Right atrium auricular region (tissue), 2 donors: ENCODE data around the gene IKZF1. TPM values are rescaled to one million over a fixed set of nuclear protein-coding genes. Genes with fewer than 3 reads are reported as not detected.

Source experiments
- DNase-seq: peaks from one replicate; pipeline ENCODE4 v3.0.0-alpha.2; 2019; ENCODE audit warnings: low spot score
- H3K27ac ChIP-seq, 2 donors: fragments of 200-600 bp; sonication (generic); 1 replicate in 1 of 2; 2 replicates in 1 of 2; pipeline ENCODE4 v1.5.1; 2016 to 2019
- H3K27me3 ChIP-seq, 2 donors: fragments of 200-600 bp; sonication (generic); one replicate each; pipeline versions ENCODE4 v1.5.1 to v1.6.0; 2017 to 2019
- H3K36me3 ChIP-seq: fragments of 200-600 bp; sonication (generic); one replicate; pipeline ENCODE4 v1.5.1; 2016
- H3K4me1 ChIP-seq, 2 donors: fragments of 200-600 bp; sonication (generic); one replicate each; pipeline versions ENCODE4 v1.5.1 to v1.6.0; 2017 to 2019
- H3K4me3 ChIP-seq, 2 donors: fragments of 200-600 bp; sonication (generic); 1 replicate in 1 of 2; 2 replicates in 1 of 2; pipeline ENCODE4 v1.5.1; 2017 to 2019; ENCODE audit warnings: mild to moderate bottlenecking in 1 of 2, moderate library complexity in 1 of 2
- H3K9me3 ChIP-seq, 2 donors: fragments of 200-600 bp; sonication (generic); one replicate each; pipeline ENCODE4 v1.5.1; 2019
- total RNA-seq, 2 donors: library from RNA; depleted of rRNA; stranded (reverse); fragments of >200 nt; gene quantifications; one replicate each; pipeline ENCODE4 v1.1.0, GENCODE V29; 2016
- TF ChIP-seq, protein P1 (sequence below), 2 donors: fragments of 200-600 bp; sonication (generic); IDR thresholded peaks; one replicate each; pipeline ENCODE4 v1.5.1; 2019; ENCODE audit warnings: antibody characterized with exemption in 2 of 2

Gene IKZF1
- total RNA-seq, 2 donors from 2014 or later = 1.7 to 9.7 TPM

DNA sequence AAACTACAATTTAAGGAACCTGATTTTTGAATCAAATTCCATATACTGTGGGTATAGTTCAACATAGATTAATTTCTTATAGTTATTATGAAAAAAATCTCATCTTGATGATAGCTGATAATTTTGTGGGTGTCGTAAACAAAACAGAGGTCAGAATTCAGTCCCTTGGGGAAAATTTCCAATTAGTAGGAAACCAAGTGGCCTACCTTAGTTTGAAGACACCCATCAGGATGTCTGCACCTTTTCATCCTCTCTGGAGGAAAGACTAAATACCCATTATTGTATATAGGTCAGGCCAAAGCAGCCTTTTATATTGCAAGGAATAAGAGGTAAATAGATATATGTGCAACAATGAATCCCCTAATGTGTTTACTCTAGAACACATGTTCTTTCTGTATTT is 6.4 kb downstream of the IKZF1 start:
- Histone ChIP-seq H3K4me1 (no peaks in the 10 kb centered on the region), H3K27me3 (no peaks in the 10 kb centered on the region)

DNA sequence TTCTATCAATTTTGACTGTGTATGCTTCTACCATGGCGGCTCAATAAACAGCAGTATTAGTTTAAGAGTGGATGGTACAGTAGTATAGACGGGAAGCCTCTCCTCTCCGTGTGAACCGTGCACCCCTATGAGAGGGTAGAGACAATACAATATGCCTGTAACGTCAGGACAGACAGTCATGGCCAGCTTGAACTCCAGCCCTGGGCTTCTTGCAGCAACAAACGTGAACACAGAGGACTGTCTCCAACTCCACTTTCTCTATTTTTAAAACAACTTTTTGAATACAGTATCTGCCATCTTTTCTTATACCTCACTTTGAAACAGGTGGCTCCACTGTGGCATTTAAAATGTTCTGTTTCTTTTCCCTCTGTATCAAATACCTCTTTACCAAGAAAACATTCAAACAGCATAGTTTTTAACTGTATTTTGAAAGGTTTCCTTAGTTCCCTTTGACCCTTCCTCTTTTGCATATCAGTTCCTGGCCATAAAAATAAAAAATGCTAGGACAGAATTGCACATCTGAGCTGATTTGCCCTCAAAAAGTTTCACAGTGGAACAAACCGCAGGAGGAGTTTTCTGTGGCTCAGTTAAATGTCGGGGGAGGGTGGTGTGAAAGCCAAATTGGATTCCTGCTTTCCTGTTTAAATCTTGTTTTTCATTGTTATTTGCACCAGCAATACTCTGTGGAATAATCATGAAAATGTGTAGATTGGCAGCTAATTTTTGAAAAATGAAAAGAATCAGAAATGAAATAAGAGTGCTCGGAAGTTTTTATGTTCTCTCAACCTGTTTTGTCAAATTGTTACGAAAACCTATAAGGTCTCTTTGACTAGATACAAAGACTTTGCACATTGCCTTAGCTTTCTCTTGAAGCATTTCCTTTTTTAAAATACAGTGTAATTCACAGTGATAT is 8.0 kb downstream of the IKZF1 start:
- H3K27ac ChIP-seq = no peak overlapping the region
- no peak overlapping the region for H3K4me3 ChIP-seq

More for the DNA sequence above, 6.4 kb downstream of the IKZF1 start:
- no peak overlapping the region for H3K27ac ChIP-seq
- no peak for DNase-seq
- no peak overlapping the region for H3K4me3 ChIP-seq
- no peaks in the 10 kb centered on the region for H3K9me3 ChIP-seq
- no peaks in the 10 kb centered on the region for H3K36me3 ChIP-seq
- TF ChIP-seq, protein P1, sequence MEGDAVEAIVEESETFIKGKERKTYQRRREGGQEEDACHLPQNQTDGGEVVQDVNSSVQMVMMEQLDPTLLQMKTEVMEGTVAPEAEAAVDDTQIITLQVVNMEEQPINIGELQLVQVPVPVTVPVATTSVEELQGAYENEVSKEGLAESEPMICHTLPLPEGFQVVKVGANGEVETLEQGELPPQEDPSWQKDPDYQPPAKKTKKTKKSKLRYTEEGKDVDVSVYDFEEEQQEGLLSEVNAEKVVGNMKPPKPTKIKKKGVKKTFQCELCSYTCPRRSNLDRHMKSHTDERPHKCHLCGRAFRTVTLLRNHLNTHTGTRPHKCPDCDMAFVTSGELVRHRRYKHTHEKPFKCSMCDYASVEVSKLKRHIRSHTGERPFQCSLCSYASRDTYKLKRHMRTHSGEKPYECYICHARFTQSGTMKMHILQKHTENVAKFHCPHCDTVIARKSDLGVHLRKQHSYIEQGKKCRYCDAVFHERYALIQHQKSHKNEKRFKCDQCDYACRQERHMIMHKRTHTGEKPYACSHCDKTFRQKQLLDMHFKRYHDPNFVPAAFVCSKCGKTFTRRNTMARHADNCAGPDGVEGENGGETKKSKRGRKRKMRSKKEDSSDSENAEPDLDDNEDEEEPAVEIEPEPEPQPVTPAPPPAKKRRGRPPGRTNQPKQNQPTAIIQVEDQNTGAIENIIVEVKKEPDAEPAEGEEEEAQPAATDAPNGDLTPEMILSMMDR (IDR thresholded peaks at IDR 0.05) = no peak

DNA sequence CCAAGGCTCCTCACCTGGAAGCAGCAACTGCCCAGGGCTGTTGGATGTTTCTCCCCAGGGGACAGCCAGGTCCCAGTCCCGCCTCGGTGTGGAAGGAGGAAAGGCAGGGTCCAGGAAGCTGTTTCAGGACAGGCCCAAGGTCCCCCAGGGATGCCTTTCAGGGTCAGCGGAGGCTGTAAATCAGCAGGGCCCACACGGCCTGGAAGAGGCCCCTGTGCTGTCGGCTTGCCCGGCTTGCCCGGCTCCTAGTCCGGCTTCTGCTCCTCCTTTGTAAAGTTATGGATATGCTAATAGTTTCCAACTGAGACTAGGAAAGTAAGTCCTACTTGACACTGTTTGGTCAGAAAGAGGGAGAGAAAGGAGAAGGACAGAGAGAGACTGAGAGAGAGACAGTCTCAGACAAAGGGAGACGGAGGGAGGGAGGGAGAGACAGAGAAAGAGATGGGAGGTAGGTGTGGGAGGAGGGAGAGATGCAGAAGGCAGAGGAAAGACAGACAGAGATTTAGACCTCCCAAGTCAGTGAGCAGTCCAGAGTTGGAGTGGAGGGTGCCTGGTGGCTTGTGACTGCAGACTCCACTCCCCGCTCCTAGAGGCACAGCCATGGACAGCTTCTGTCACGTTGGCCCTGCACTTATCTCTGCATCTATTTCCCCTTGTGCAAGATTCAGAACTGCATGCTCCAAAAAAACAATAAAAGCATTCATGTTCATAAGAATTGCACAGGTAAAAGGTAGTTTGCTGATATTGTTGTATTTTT is 10.5 kb downstream of the IKZF1 start:
- TF ChIP-seq, protein P1 (IDR thresholded peaks at IDR 0.05) = no peak
- no peak for DNase-seq
- Histone ChIP-seq H3K4me3 (no peak overlapping the region), H3K4me1 (no peaks in the 10 kb centered on the region), H3K27me3 (no peaks in the 10 kb centered on the region), H3K36me3 (no peaks in the 10 kb centered on the region), H3K9me3 (no peaks in the 10 kb centered on the region), H3K27ac (no peak overlapping the region)

More for the DNA sequence above, 8.0 kb downstream of the IKZF1 start:
- Histone ChIP-seq H3K9me3 (no peaks in the 10 kb centered on the region), H3K36me3 (no peaks in the 10 kb centered on the region), H3K4me1 (no peaks in the 10 kb centered on the region), H3K27me3 (no peaks in the 10 kb centered on the region)
- TF ChIP-seq, protein P1 (IDR thresholded peaks at IDR 0.05) = no peak
- no peak for DNase-seq

DNA sequence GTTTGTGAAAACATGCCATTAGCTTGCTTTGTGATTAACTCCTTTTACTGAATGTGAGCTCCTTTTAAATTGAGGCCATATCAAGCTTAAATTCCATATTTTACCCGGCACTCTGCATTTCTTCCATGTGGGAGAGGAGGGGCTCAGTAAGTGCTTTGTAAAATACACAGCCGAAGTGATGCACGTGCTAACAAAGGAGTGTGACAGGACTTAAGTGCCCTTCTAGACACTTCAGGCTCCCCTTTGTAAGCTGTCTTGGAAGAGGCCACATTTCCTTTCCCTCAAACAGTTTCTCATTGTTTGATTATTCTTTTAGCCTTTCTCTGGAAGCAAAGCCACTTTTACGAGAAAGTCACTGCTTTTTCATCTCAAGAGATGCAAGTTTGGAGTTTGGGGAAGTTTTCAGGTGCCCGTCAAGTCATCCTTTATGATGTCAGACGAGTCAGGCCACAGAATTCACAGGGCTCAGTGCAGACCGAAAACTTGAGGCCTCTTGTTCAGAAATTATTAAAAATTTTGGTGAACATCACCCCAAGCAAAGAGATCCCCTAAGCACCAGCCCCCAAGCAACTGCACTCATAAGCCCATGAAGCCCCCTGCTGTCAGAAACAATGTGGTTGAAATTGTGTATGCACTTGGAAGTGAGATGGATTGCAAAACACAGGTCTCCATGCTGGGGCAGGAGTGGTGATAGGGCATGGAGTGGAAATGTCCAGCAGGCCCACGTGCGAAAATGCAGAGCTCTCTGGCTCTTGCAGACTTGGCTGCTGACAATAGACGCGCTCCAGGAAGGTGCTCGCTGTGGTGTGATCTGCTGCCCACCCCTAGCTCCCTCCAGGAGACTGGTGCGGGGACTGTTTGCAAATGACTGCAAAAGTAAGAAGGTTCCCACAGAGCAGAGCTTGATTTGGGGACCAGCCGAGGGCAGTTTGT is 11.5 kb downstream of the IKZF1 start:
- H3K36me3 ChIP-seq = no peaks in the 10 kb centered on the region
- H3K9me3 ChIP-seq = no peaks in the 10 kb centered on the region
- DNase-seq = no peak
- H3K27me3 ChIP-seq = no peaks in the 10 kb centered on the region
- no peak overlapping the region for H3K4me3 ChIP-seq
- H3K27ac ChIP-seq = no peak overlapping the region
- TF ChIP-seq, protein P1 (IDR thresholded peaks at IDR 0.05) = no peak
- H3K4me1 ChIP-seq = no peaks in the 10 kb centered on the region

DNA sequence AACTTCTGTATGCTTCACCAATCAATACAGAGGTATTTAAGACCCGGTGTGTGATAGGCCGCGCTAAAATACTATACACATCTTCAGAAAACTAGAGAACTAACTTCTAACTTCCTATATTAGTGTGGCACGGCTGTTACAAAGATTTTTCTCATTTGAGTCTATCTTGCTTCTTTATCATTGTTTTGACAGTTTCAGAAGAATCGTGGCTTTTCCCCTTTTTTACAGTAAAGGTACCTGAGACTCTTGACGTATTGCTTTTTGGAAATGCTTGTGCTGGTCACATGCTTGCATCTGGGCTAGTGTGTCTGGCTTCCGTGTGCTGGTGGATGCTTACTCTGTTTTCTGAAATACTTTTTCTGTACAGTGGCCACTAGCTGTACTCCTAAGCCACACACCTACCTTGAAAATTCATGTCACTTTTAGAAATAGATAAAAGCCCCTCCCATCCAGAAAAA is 12.7 kb downstream of the IKZF1 start:
- TF ChIP-seq, protein P1 (IDR thresholded peaks at IDR 0.05) = no peak
- Histone ChIP-seq H3K9me3 (no peaks in the 10 kb centered on the region), H3K36me3 (no peaks in the 10 kb centered on the region), H3K4me3 (no peak overlapping the region), H3K4me1 (no peaks in the 10 kb centered on the region), H3K27ac (no peak overlapping the region), H3K27me3 (no peaks in the 10 kb centered on the region)
- no peak for DNase-seq
